Measurements from ENCODE around the gene PHF2. TPM values are rescaled to one million over a fixed set of nuclear protein-coding genes. Genes with fewer than 3 reads are reported as not detected.
"Not testable (repeated sequence)": the region's sequence is repeated elsewhere in the genome, so short reads cannot be mapped to it uniquely, and the experiment has no call there.

PHF2 gene
- total RNA-seq, 2 experiments from 2014 or later = 22.1 to 23.5 TPM

DNA sequence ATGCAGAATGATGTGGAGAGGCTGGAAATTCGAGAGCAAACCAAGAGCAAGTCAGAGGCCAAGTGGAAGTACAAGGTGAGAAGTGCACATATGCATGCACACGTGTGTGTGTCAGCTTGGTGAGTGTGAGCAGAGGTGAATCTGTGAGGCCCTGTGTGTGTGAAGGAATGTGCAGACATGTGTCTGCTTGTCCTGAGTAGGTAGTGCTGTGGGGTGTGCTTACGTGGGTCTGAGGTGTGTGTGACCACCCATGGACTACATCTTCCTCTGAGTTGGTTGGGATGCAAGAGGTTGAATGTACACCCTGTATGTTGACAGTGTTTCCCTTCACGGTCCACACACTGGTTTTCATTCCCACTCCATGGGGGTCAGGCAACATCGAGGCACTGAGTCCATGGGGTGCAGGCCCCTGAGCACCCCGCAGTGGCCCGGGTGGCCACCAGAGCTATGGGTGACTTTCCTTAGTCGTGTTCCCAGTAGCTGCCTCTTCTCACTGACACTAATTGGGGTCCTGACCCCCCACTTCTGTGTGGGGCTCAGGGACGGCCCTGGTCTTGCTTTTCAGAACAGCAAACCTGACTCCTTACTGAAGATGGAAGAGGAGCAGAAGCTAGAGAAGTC, 86.7 kb downstream of the PHF2 start:
- Mint-ChIP-seq H3K36me3 (ENCODE audit: low read depth) (peaks cover 9% of the 10 kb centered on the region), H3K27ac (no peak overlapping the region), H3K27me3 (ENCODE audit: low read depth) (no peaks in the 10 kb centered on the region), H3K4me3 (no peak overlapping the region), H3K4me1 (ENCODE audit: low read depth) (no peaks in the 10 kb centered on the region), H3K9me3 (ENCODE audit: insufficient read depth) (no peaks in the 10 kb centered on the region)
- ChIA-PET CTCF (no interaction called here), POLR2A (no interaction called here)
- DNase-seq (no peak), ATAC-seq (no peak)

DNA sequence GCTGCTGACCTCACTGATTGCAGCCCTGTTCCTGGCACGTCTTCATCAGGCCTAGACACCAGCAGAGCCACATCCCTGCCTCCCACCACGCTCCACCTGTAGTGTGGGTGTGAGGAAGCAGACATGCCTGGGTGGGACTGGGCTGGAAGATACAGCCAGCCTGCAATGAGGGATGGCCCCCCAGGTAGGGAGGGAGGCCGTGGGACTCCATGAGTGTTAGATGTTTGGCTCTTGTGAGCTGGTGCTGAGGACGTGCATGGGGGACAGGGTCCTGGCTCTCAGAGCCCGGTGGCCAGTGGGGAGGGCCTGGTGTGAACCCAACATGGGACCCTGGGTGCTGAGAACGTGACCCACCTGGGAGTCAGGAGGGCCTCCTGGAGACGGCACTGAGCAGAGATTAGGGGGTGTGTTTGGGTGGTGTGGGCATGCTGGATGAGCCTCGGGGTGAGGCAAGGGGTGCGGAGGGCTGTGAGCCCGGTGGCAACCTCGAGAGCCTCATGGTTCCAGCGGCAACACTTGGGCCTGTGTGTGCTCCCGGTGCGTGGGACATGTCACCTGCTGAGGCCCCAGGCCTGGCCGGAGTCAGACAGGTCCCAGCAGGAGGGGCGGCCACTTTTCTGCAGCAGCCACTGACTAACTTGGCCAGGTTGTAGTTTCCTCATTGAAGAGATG, 87.6 kb downstream of the PHF2 start:
- Mint-ChIP-seq H3K27me3 (ENCODE audit: low read depth) (no peaks in the 10 kb centered on the region), H3K9me3 (ENCODE audit: insufficient read depth) (no peaks in the 10 kb centered on the region), H3K4me1 (ENCODE audit: low read depth) (no peaks in the 10 kb centered on the region), H3K36me3 (ENCODE audit: low read depth) (peaks cover 7% of the 10 kb centered on the region), H3K27ac (no peak overlapping the region), H3K4me3 (no peak overlapping the region)
- ChIA-PET POLR2A (no interaction called here), CTCF (no interaction called here)
- DNase-seq = no peak
- no peak for ATAC-seq

DNA sequence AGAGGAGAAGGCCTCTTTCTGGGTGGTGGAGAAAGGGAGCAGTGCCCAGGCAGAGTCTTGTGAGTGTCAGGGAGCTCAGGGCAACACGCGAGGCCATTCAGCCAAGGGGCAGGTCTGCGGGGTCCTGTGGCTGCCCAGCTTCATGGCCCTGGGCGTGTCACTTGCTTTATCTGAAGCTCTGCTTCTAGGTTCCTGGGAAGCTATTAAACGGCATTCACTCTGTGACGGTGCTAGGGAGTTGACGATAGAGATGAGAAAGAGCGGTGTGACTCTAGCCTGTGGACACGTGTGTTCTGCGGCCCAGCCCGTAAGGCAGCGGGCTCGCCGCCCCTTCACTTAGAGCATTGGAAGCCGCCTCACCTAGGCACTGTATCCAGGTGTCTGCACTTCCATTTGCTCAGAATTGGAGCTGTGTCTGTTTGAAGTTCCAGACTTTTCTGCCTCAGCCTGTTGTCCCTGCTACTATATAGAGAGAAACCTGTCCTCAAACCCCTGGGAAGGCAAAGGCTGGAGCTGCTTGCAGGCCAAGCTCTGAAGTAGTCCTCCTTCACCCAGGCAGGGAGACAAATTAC, 88.3 kb downstream of the PHF2 start:
- Mint-ChIP-seq H3K4me1 (ENCODE audit: low read depth) (no peaks in the 10 kb centered on the region), H3K27me3 (ENCODE audit: low read depth) (no peaks in the 10 kb centered on the region), H3K9me3 (ENCODE audit: insufficient read depth) (no peaks in the 10 kb centered on the region), H3K36me3 (ENCODE audit: low read depth) (peaks cover 7% of the 10 kb centered on the region), H3K4me3 (no peak overlapping the region), H3K27ac (no peak overlapping the region)
- ATAC-seq (no peak), DNase-seq (no peak)
- CTCF ChIA-PET = no interaction called here
- POLR2A ChIA-PET = no interaction called here

DNA sequence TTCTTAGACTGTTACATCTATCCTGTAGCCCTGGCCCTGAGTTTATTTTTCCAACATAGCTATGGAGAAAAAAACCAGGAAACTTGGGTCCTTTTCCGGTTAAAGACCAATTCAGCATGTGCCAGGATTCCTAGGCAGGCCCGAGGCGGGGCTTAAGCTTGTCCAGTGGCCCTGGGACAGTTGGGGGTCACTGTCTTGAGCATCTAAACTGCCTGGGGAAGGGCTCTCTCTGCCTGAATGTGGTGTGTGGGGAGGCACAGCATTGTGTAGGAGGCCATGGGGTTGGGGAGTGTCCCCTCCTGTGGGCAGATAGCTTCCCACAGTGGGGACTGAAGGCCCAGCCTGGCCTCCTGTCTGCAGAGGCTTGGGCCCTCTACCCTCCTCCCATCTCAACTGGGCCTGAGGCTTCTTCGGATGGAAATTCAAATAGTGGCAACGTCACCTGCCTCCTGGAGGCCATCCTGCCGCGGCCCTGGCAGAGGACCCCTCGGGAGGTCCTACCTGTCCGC, 88.8 kb downstream of the PHF2 start:
- Mint-ChIP-seq H3K36me3 (ENCODE audit: low read depth) (peaks cover 3% of the 10 kb centered on the region), H3K9me3 (ENCODE audit: insufficient read depth) (no peaks in the 10 kb centered on the region), H3K4me1 (ENCODE audit: low read depth) (no peaks in the 10 kb centered on the region), H3K27ac (no peak overlapping the region), H3K27me3 (ENCODE audit: low read depth) (no peaks in the 10 kb centered on the region), H3K4me3 (no peak overlapping the region)
- ATAC-seq = no peak
- no peak for DNase-seq
- ChIA-PET CTCF (no interaction called here), POLR2A (no interaction called here)

DNA sequence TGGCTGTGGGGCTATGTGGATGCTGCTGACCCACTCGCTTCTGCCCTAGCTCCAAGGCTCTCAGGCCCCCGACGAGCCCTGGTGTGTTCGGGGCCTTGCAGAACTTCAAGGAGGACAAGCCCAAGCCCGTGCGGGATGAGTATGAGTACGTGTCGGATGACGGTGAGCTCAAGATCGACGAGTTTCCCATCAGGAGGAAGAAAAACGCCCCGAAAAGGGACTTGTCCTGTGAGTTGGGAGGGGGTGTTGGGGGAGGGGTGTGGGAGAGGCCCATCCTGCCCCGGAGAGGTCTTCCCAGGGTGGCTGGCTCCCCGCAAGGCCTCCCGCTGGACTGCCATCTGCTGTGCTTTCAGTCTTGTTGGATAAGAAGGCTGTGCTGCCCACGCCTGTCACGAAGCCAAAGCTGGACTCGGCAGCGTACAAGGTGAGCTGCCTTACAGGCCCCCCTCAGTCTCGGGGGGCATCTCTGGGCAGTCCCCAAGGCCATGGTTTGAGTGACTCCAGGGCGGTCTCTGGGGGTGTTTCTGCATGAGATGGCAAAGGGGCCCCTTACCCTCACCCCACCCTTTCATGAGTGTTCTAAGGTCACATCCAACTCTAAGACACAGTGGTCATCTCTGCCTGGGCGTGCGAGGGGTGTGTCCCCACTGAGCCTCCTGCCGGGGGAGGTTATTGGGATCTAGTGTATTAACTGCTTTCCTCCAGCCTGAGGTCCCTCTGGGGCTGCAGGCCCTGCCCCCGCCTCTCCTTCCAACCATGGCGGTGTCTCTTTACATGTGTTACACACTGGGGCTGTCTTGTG, 89.5 kb downstream of the PHF2 start:
- Mint-ChIP-seq H3K4me1 (ENCODE audit: low read depth) (no peaks in the 10 kb centered on the region), H3K27ac (no peak overlapping the region), H3K4me3 (no peak overlapping the region), H3K9me3 (ENCODE audit: insufficient read depth) (no peaks in the 10 kb centered on the region), H3K36me3 (ENCODE audit: low read depth) (no peaks in the 10 kb centered on the region), H3K27me3 (ENCODE audit: low read depth) (no peaks in the 10 kb centered on the region)
- DNase-seq = no peak
- no peak for ATAC-seq
- CTCF ChIA-PET = no interaction called here
- POLR2A ChIA-PET = no interaction called here

DNA sequence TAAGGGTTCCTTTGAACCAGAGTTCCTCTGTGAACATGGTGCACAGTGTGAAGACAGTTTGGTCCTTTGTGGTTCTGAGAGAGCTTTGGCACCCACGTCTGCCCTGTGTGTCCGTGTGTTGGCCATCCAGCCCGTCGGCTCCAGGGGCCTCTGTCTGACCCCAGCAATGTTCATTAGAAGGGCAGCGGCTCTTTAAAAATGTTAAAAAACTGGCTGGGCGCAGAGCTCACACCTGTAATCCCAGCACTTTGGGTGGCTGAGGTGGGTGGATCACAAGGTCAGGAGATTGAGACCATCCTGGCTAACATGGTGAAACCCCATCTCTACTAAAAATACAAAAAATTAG, 90.0 kb downstream of the PHF2 start:
- H3K9me3 Mint-ChIP-seq (ENCODE audit: insufficient read depth); DNase-seq; H3K27ac Mint-ChIP-seq; H3K27me3 Mint-ChIP-seq (ENCODE audit: low read depth); ATAC-seq; H3K4me3 Mint-ChIP-seq; H3K4me1 Mint-ChIP-seq (ENCODE audit: low read depth); H3K36me3 Mint-ChIP-seq (ENCODE audit: low read depth); CTCF ChIA-PET; POLR2A ChIA-PET: not testable (repeated sequence)

DNA sequence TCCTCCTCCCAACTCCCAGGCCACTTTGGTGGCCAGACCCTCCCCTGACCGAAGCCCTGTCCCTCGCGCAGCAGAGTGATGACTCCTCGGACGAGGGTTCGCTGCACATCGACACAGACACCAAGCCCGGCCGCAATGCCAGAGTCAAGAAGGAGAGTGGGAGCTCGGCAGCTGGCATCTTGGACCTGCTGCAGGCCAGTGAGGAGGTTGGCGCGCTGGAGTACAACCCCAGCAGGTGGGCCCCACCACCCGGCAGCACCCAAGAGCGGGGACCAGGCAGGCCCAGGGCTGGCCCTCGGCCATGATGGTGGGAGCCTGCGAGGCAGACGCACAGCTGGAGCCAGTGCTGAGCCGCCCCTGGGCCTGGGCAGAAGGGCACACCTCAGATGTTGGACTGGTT, 90.6 kb downstream of the PHF2 start:
- H3K9me3 Mint-ChIP-seq (ENCODE audit: insufficient read depth) = no peaks in the 10 kb centered on the region
- no peaks in the 10 kb centered on the region for H3K4me1 Mint-ChIP-seq (ENCODE audit: low read depth)
- ChIA-PET POLR2A (no interaction called here), CTCF (no interaction called here)
- no peak overlapping the region for H3K27ac Mint-ChIP-seq
- H3K27me3 Mint-ChIP-seq (ENCODE audit: low read depth) = no peaks in the 10 kb centered on the region
- DNase-seq = no peak
- ATAC-seq = no peak
- no peaks in the 10 kb centered on the region for H3K36me3 Mint-ChIP-seq (ENCODE audit: low read depth)
- H3K4me3 Mint-ChIP-seq = no peak overlapping the region

DNA sequence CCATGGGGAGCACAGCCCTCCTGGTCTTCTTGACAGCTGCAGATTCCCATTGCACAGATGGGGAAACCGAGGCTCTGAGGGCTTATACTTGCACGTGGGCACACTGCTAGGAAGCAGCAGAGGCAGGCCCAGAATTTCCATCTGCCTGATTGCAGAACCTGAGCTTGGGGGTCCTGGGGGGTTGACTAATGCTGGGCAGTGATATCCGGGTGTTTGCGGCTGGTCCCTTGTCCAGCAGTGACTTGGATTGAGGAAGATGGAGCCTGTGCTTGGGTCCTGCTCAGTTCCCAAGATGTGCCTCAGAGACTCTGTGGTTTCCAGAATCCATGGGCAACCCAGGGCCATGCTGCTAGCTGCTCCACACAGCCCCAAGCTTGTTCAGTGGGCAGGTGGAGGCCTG, 91.2 kb downstream of the PHF2 start:
- H3K36me3 Mint-ChIP-seq (ENCODE audit: low read depth) = peaks cover 2% of the 10 kb centered on the region
- no peak overlapping the region for H3K4me3 Mint-ChIP-seq
- H3K9me3 Mint-ChIP-seq (ENCODE audit: insufficient read depth) = no peaks in the 10 kb centered on the region
- POLR2A ChIA-PET = no interaction called here
- ATAC-seq = no peak
- H3K27ac Mint-ChIP-seq = no peak overlapping the region
- H3K27me3 Mint-ChIP-seq (ENCODE audit: low read depth) = no peaks in the 10 kb centered on the region
- CTCF ChIA-PET = no interaction called here
- no peak for DNase-seq
- H3K4me1 Mint-ChIP-seq (ENCODE audit: low read depth) = no peaks in the 10 kb centered on the region

DNA sequence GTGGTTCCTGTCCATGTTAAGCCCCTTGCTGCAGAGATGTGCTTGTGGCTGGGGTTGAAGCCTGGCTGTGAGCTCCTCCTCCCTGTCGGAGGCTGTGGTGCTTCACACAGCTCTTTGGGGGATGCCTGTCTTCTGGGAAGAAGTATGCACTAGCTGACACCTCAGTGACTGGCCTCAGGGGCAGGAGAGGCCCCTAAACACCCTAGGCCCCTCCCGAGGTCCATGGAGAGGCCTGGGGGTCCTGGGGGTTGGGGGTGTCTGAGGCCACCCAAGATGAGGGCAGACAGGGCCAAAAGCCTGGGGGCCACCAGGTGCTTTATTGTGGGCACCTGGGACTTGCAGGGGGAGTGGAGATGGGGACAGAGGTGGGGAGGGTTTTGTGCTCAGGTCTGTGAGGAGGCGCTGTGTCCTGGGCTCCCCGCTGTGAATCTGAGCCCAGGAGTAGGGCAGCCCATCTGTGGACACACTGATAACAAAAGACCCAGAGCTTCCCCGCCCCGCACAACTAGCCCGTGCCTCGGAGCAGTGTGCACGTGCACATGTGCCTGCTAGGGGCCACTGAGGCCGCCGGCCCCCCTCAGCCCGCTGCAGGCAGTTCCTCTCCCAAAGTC, 92.0 kb downstream of the PHF2 start:
- CTCF ChIA-PET = no interaction called here
- no peaks in the 10 kb centered on the region for H3K9me3 Mint-ChIP-seq (ENCODE audit: insufficient read depth)
- H3K4me1 Mint-ChIP-seq (ENCODE audit: low read depth) = no peaks in the 10 kb centered on the region
- H3K4me3 Mint-ChIP-seq = no peak overlapping the region
- peaks cover 5% of the 10 kb centered on the region for H3K36me3 Mint-ChIP-seq (ENCODE audit: low read depth)
- no peak overlapping the region for H3K27ac Mint-ChIP-seq
- ATAC-seq = no peak
- POLR2A ChIA-PET = no interaction called here
- no peaks in the 10 kb centered on the region for H3K27me3 Mint-ChIP-seq (ENCODE audit: low read depth)
- DNase-seq = no peak

DNA sequence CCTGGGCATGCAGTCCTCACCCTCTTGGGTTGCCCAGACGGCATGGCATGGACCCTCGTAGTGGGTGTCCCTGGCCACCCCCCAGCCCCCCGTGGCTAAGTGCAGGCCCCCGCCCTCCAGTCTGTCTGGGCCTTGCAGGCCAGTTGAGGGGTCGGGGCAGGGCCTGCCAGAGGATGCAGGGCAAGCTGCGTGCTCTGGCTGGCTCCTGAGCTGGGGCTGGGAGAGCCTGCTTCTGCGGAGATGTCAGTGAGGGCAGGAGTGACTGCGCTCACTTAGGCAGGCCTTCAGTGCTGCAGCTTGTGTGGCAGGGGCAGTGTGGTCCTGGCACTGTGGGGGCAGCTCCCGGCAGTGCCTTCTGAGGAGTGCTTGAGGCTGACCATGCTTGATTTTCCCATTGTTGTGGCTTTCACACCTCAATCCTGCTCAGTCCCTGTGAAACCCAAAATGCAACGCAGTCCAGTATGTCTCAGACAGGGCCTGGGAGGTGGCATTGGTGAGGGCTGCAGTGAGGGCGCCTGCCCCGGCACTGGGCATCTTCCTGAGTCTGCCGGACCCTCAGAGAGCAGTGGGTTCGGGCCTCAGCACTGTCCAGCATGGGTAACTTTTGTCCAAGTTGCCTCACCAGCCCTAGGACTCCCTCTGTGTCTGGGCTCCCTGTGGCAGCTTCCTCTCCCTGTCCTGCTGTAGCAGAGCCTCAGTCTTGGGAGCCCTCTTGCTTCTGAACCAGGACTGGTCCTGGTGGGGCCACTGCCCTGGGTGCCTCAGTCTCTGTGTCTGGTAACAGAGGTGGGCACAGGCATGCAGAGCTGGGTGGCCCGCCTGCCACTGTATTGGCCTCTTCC, 93.0 kb downstream of the PHF2 start:
- no peak overlapping the region for H3K27ac Mint-ChIP-seq
- peaks cover 5% of the 10 kb centered on the region for H3K36me3 Mint-ChIP-seq (ENCODE audit: low read depth)
- ChIA-PET POLR2A (no interaction called here), CTCF (no interaction called here)
- DNase-seq (no peak), ATAC-seq (peak; percentile 7)
- no peak overlapping the region for H3K4me3 Mint-ChIP-seq
- no peaks in the 10 kb centered on the region for H3K4me1 Mint-ChIP-seq (ENCODE audit: low read depth)
- H3K9me3 Mint-ChIP-seq (ENCODE audit: insufficient read depth) = no peaks in the 10 kb centered on the region
- H3K27me3 Mint-ChIP-seq (ENCODE audit: low read depth) = no peaks in the 10 kb centered on the region

DNA sequence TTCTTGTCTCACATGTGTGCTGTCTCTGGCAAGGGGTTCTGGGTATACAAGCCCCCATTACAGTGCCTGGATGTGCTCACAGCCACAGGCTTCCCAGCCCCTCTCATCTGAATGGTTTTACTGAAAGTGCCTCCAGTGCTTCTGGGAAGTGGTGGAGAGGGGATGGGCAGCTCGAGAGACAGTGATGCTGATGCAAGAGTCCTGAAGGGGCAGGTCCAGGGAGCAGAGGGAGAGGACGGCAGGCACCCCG, 93.5 kb downstream of the PHF2 start:
- CTCF ChIA-PET = no interaction called here

More for the DNA sequence above, 93.5 kb downstream of the PHF2 start:
- POLR2A ChIA-PET = no interaction called here
- ATAC-seq (no peak), DNase-seq (no peak)
- Mint-ChIP-seq H3K27me3 (ENCODE audit: low read depth) (no peaks in the 10 kb centered on the region), H3K27ac (no peak overlapping the region), H3K4me3 (no peak overlapping the region), H3K9me3 (ENCODE audit: insufficient read depth) (no peaks in the 10 kb centered on the region), H3K36me3 (ENCODE audit: low read depth) (peaks cover 5% of the 10 kb centered on the region), H3K4me1 (ENCODE audit: low read depth) (no peaks in the 10 kb centered on the region)

All from activated CD8-positive, alpha-beta T cell treated with anti-CD3 and anti-CD28 coated beads, Interleukin-2, amount 10 ng/mL, durations not matched to agents 7 days and 5 days (primary cell).